ENCODE results near the gene RPS17.

GRCh38 chr15:82585072-82585471 lies 44.8 kb upstream of the RPS17 start:
- TF ChIP-seq, protein P1, sequence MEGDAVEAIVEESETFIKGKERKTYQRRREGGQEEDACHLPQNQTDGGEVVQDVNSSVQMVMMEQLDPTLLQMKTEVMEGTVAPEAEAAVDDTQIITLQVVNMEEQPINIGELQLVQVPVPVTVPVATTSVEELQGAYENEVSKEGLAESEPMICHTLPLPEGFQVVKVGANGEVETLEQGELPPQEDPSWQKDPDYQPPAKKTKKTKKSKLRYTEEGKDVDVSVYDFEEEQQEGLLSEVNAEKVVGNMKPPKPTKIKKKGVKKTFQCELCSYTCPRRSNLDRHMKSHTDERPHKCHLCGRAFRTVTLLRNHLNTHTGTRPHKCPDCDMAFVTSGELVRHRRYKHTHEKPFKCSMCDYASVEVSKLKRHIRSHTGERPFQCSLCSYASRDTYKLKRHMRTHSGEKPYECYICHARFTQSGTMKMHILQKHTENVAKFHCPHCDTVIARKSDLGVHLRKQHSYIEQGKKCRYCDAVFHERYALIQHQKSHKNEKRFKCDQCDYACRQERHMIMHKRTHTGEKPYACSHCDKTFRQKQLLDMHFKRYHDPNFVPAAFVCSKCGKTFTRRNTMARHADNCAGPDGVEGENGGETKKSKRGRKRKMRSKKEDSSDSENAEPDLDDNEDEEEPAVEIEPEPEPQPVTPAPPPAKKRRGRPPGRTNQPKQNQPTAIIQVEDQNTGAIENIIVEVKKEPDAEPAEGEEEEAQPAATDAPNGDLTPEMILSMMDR (IDR thresholded peaks at IDR 0.05) = no peak
- no peak for TF ChIP-seq POLR2A (IDR thresholded peaks at IDR 0.05)

Measured in esophagus squamous epithelium (tissue), 4 donors.